ENCODE measurements around the gene POLR3A.

The POLR3A gene

DNA sequence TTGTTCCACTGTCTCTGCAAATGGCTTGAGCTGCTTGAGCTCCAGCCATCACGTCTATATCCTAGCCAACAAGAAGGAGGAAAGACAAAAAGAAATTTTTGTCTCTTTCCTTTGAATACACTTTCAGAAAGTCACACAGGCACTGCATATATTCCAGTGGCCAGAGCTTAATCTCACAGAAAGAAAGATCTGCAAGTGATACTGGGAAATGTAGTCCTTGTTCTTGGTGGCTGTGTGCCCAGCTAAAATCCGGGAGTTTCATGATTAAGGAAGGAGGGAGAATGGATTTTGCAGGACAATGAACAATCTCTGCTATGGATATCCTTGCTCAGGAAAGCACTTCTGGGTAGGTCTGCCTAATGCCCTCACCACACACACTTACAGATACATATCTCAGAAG lies 83.2 kb downstream of the POLR3A start:
- DNase-seq (ENCODE audit: low read depth in 2 of 2), result no peak

DNA sequence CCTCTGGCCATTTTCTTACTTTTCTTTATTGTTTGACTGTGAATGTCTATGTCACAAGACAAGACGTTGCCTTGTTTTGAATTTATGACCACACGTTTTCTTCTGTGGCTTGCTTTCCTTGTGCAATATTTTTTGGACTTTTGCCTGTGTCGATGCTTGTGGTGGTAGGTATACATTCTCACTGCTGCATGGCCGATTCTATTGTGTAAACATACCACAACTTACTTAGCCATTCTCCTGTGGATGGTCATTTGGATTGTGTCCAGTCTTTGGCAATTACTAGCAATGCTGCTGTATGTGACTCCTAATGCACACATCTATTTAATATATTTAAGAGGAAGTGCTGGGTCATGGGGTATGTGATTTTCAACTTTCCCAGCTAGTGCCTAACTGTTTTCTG lies 84.8 kb downstream of the POLR3A start:
- no peak for DNase-seq (ENCODE audit: low read depth in 2 of 2)

DNA sequence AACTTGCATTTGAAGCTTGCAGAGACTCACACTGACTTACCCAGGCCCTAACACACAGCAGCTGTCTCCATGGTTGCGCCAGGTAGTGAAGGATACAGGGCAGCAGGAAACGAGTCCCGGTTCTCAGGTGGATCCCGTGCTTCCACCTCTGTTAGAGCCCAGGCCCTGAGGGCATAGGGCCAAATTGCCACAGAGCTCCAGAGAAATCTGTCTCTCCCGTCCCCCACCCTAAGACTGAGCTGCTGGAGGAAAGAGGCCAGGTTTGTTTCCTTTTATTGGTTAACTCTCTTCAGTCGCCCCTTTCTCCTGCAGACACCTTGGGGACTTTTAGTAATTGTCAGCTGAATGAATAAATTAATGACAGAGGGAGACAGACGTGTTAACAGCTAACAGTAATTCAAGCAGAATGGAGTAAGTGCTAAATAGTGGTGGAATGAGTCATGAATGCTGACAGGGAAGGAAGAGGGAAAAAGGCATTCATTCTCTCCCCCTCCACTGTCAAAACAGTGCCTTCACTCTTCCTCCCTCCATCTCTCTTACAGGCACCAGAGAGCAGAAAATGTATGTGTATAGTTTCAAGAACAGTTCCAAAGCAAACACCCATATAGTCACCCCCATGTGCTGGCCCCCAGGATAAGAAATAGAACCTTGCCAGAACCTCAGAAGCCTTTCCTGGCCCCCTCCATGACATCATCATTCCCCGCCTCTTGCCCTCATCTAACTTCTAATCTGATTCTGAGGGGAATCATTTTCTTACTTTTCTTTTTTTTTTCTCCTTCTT lies 86.0 kb downstream of the POLR3A start:
- DNase-seq (ENCODE audit: low read depth in 2 of 2), result no peak

DNA sequence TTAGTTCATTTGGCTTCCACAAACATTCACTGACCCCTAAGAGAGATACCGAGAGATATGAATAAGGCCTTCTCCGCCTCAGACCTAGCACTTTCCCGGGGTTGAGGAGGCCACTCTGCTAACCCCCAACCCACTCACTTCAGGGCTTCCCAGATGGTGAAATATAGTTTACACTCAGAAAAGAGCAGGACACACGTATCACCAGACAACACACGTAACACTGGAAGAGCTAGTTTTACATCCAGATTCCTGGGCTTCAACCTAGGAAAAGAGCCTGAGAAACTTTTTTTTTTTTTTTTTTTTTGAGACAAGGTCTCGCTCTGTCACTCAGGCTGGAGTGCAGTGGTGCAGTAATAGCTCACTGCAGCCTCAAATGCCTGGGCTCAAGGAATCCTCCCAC lies 87.5 kb downstream of the POLR3A start:
- DNase-seq (ENCODE audit: low read depth in 2 of 2), result no peak

DNA sequence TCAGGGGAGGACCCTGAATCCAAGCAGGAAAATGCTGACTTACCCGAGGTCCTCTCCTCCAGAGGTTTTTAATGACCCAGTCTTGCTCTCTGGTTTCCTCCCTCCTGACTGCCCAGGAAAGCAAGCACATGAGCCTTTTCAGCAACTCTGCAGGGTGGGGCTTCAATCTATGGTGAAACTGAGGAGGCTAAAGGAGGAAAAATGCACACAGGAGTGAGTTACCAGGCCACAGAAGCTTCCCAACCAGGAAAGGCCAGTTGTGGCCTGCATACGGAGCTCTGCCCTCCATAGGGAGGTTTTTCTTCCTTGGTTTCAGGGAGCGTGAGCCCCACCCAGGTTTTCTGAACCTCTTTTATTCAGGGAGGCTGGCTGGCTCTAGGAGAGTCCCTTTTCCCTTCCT lies 88.7 kb downstream of the POLR3A start:
- DNase-seq (ENCODE audit: low read depth in 2 of 2), result no peak

DNA sequence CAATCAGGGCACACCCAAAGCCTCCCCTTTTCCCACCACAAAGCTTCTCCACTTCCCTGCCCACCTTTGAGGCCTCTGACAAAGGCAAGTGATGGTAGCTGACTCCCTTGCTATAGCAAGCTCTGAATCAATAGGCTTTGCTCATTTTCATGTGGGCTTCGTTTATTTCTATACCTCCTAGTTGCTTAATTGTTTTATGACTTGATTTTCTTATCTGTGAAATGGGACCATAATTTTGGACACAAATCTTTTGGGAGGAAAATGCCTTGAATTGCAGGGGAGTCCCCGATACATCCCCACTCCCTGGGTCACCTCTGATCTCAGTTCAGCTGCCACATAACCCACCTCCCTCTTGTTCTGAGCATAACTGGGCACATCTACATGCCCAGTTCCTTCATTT lies 89.1 kb downstream of the POLR3A start:
- no peak for DNase-seq (ENCODE audit: low read depth in 2 of 2)

DNA sequence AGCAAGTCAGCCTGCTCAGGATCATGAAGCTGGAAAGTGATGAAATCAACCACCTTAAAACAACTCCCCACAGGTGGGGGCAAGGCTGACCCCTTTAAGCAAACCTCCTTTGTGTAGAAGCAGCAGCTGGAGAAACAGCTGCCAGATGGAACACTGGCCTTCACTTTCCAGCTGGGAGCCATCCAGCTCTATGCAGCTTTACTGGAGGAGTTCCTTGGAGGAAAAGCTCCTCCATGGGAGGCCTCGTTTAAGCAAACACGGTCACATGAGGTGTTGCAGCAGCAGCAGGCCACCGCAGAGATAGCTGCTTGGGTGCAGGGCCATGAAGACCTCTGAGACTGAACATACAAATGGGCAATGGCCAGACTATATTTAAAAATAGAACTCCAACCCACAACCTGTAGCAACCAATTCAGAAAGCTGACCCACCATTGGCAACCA lies 89.7 kb downstream of the POLR3A start:
- no peak for DNase-seq (ENCODE audit: low read depth in 2 of 2)

DNA sequence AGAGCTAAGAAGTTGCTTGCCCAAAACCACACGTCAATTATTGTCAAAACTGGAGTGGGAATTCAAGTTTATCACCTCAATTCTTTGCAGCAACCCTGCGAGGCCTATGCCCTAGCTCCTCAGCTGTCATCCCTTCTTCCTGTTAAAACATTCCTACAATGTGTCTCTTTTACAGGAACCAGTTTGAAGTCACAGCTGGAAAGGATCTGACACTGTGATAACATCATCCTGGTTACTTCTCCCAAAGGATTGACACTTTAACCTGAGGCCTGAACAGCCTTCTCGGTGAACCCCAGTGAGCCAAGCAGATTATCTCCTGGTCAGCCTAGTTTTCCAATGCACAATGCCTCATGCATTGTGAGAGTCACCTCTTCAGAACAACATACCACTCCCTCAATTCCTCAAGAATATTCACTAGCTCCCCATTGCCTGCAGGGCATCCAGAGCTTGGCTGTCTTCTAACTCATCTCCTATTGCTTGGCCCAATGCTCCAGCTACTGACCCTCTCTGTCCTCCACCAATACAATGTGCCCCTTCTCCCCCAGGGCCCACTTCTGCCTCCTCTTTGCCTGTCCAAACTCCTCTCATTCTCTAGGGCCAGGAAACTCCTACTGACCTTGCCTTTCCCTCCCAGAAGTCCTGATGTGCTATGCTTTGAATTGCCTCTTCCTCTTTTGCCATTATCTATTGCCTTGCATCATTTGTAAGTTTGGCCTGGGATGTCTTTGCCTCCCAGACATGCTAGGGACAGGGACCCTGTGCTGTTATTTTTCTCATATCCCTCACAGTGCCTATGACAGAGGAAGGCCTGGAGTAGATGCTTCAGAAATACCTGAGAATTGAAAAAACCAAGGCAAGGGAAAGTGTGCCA lies 92.4 kb downstream of the POLR3A start:
- DNase-seq (ENCODE audit: low read depth in 2 of 2), result no peak

DNA sequence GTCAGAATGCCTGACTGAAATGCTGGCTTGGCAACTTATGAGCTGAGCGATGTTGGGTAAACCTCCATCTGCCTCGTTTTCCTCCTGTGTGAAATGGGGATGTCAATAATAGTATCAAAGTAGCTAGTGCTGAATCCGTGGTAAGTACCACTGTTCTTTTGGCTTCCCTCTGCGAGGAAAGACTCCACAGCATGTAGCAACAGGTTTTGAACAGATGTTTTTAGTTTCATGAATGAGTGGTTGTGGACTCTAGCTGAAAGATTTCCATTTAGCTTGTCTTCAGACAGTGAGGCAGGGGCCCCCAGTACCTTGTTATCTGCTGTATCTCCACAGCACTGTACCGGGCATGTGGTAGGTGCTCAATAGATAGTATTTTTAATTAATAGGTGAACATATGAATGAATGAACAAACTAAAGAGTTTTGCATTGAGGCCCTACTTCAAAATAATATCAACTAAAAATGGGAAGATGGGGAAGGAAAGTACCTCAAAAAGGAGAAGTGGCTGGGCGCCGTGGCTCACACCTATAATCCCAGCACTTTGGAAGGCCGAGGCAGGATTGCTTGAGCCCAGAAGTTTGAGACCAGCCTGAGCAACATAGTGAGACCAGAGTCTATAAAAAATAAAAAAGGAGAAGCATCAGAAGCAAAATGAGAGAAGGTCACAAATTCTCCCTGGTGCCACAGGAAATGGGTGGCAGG lies 97.1 kb downstream of the POLR3A start:
- DNase-seq (ENCODE audit: low read depth in 2 of 2), result no peak

GRCh38 chr10:77927402-77928246 lies 101.7 kb downstream of the POLR3A start:
- no peak for DNase-seq (ENCODE audit: low read depth in 2 of 2)

GRCh38 chr10:77926566-77927401 lies 102.5 kb downstream of the POLR3A start, which contains the start of gene DLG5:
Gene DLG5, minus strand, starts transcription at chr10:77926755. Its CDS starts 235 bp downstream, at chr10:77926520.
- peak in 1 of 2 donors; percentile 15 for DNase-seq (ENCODE audit: low read depth in 2 of 2)

- DNase-seq (ENCODE audit: low read depth in 2 of 2), result peak in 1 of 2 donors; percentile 3
Measured at GRCh38 chr10:77925795-77926565, 103.3 kb downstream of the POLR3A start.

DNA sequence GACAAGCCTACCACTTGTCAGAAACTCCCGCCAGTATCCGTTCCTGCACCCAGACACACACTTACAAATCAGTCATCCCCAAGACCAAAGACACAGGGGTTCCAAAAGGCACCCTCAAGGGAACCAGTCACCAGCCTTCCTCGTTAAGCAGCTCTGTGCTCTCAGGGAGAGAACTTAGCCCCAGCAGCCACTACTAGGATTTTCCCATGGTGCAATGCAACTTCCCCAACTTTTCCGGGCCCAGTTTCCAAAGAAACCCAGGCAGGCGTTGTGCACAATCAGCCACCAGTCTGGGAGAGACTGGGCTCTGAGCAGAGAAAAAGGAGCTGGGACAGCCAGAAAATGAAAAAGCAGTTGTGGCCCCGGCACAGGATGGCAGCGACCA lies 103.9 kb downstream of the POLR3A start:
- DNase-seq (ENCODE audit: low read depth in 2 of 2), result no peak

GRCh38 chr10:77922566-77923179 lies 106.6 kb downstream of the POLR3A start:
- DNase-seq (ENCODE audit: low read depth in 2 of 2), result no peak

DNA sequence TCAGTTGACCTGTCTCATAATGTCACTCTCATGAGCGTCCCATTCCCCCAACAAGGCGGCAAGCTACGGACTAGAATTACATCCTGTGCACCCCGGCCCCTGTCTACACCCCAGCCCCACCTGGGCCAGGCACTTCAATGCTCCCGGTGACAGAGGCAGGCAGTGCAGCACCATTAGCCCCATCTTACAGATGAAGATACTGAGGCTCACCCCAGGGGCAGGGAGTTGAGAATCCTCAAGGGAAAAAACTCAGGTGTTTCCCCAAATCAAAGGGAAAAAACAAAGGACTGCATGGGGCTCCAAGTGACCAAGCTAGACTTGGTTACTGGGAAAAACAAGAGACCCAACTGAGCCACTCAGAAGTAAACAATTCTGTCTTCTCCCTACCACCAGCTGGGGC lies 107.3 kb downstream of the POLR3A start:
- DNase-seq (ENCODE audit: low read depth in 2 of 2), result no peak

- DNase-seq (ENCODE audit: low read depth in 2 of 2), result no peak
Measured at GRCh38 chr10:77921395-77921794, 107.9 kb downstream of the POLR3A start.

- no peak for DNase-seq (ENCODE audit: low read depth in 2 of 2)
Measured at GRCh38 chr10:77920495-77920894, 108.8 kb downstream of the POLR3A start.

GRCh38 chr10:77919713-77920108 lies 109.6 kb downstream of the POLR3A start:
- no peak for DNase-seq (ENCODE audit: low read depth in 2 of 2)
